C4-2B (cell line): ENCODE results near the gene RNF17.

Experiments
- ZFX ChIP-seq: fragments of 450-650 bp; IDR thresholded peaks from 2 replicates; pipeline ENCODE4 v1.6.1; 2017
- TF ChIP-seq, protein P1 (sequence below): fragments of 450-650 bp; conservative IDR thresholded peaks from 2 replicates; pipeline ENCODE4 v1.5.1; 2017; ENCODE audit warnings: mild to moderate bottlenecking

- TF ChIP-seq, protein P1, sequence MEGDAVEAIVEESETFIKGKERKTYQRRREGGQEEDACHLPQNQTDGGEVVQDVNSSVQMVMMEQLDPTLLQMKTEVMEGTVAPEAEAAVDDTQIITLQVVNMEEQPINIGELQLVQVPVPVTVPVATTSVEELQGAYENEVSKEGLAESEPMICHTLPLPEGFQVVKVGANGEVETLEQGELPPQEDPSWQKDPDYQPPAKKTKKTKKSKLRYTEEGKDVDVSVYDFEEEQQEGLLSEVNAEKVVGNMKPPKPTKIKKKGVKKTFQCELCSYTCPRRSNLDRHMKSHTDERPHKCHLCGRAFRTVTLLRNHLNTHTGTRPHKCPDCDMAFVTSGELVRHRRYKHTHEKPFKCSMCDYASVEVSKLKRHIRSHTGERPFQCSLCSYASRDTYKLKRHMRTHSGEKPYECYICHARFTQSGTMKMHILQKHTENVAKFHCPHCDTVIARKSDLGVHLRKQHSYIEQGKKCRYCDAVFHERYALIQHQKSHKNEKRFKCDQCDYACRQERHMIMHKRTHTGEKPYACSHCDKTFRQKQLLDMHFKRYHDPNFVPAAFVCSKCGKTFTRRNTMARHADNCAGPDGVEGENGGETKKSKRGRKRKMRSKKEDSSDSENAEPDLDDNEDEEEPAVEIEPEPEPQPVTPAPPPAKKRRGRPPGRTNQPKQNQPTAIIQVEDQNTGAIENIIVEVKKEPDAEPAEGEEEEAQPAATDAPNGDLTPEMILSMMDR: no peak
- TF ChIP-seq ZFX: no peak
These were observed 146.6 kb downstream of the RNF17 start for GRCh38 chr13:24910502-24911132.
